Activated B cell treated with CpG ODN at 0.5 μM for 24 hours (primary cell): ENCODE measurements around the gene SFTPA2. TPM values are rescaled to one million over a fixed set of nuclear protein-coding genes. Genes with fewer than 3 reads are reported as not detected.
"Not testable (repeated sequence)": the region's sequence is repeated elsewhere in the genome, so short reads cannot be mapped to it uniquely, and the experiment has no call there.

Experiments
- ATAC-seq: fragments of 200-7000 bp; cut with Tn5 transposase; one replicate; pipeline ENCODE4 v1.10.0; 2021; ENCODE audit warnings: low read depth, mild to moderate bottlenecking, moderate library complexity
- CTCF ChIA-PET: fragments of 350-600 bp; sonication (Branson Sonifier 250); formaldehyde crosslinking; loops from one replicate; lab custom pipeline; 2021; ENCODE audit warnings: antibody characterized with exemption; lab: Charles Lee
- POLR2A ChIA-PET: fragments of 350-600 bp; sonication (Branson Sonifier 250); formaldehyde crosslinking; loops from one replicate; lab custom pipeline; 2021; ENCODE audit warnings: antibody characterized with exemption; lab: Charles Lee
- DNase-seq: peaks from one replicate; pipeline ENCODE4 v3.0.0; 2022
- H3K27ac Mint-ChIP-seq: one replicate; pipeline ENCODE4 v1.8.0; 2020; ENCODE audit warnings: mixed read lengths
- H3K27me3 Mint-ChIP-seq: one replicate; pipeline ENCODE4 v1.8.0; 2021; ENCODE audit warnings: mixed read lengths
- H3K36me3 Mint-ChIP-seq: one replicate; pipeline ENCODE4 v1.8.0; 2021; ENCODE audit warnings: low read depth, mixed read lengths
- H3K4me1 Mint-ChIP-seq: one replicate; pipeline ENCODE4 v1.8.0; 2021; ENCODE audit warnings: mixed read lengths
- H3K4me3 Mint-ChIP-seq: one replicate; pipeline ENCODE4 v1.8.0; 2020; ENCODE audit warnings: mild to moderate bottlenecking, mixed read lengths
- H3K9me3 Mint-ChIP-seq: one replicate; pipeline ENCODE4 v1.8.0; 2020; ENCODE audit warnings: mixed read lengths
- CTCF ChIP-seq: fragments of 200-600 bp; IDR thresholded peaks from one replicate; pipeline ENCODE4 v1.8.0; 2022; ENCODE audit warnings: antibody characterized with exemption, mild to moderate bottlenecking
- intact Hi-C: fragments of 100-400 bp; cut with micrococcal nuclease; formaldehyde crosslinking; loops from one replicate; pipeline ENCODE4 v1.15.1; 2024
- total RNA-seq: library from RNA; stranded (reverse); gene quantifications from 2 replicates; pipeline ENCODE4 v1.2.3, GENCODE V29; 2022

Gene SFTPA2
- total RNA-seq, 1 donor from 2014 or later: not detected

GRCh38 chr10:79586933-79587332 is 26.7 kb upstream of the SFTPA2 start:
- Mint-ChIP-seq H3K27ac (no peak overlapping the region), H3K4me1 (no peaks in the 10 kb centered on the region), H3K36me3 (no peaks in the 10 kb centered on the region), H3K4me3 (no peak overlapping the region), H3K27me3 (peaks cover 10% of the 10 kb centered on the region), H3K9me3 (peaks cover 2% of the 10 kb centered on the region)
- ChIA-PET POLR2A (no interaction called here), CTCF (interaction anchor here (1.4 kb wide), 1 partner anchor 23 kb away, joined by 3 read pairs; no protein-coding TSS in a partner anchor)
- DNase-seq (no peak), ATAC-seq (no peak)
- TF ChIP-seq CTCF: no peak
- intact Hi-C loops: no loop called here

- ChIA-PET POLR2A (no interaction called here), CTCF (interaction anchor here (1.4 kb wide), 1 partner anchor 22 kb away, joined by 3 read pairs; no protein-coding TSS in a partner anchor)
- no peak for DNase-seq
- intact Hi-C loops: no loop called here
- ATAC-seq: no peak
- Mint-ChIP-seq H3K9me3 (no peaks in the 10 kb centered on the region), H3K27me3 (peaks cover 9% of the 10 kb centered on the region), H3K4me1 (no peaks in the 10 kb centered on the region), H3K36me3 (no peaks in the 10 kb centered on the region), H3K4me3 (no peak overlapping the region), H3K27ac (no peak overlapping the region)
- no peak for TF ChIP-seq CTCF
These were observed 25.8 kb upstream of the SFTPA2 start for GRCh38 chr10:79585870-79586527.

DNA sequence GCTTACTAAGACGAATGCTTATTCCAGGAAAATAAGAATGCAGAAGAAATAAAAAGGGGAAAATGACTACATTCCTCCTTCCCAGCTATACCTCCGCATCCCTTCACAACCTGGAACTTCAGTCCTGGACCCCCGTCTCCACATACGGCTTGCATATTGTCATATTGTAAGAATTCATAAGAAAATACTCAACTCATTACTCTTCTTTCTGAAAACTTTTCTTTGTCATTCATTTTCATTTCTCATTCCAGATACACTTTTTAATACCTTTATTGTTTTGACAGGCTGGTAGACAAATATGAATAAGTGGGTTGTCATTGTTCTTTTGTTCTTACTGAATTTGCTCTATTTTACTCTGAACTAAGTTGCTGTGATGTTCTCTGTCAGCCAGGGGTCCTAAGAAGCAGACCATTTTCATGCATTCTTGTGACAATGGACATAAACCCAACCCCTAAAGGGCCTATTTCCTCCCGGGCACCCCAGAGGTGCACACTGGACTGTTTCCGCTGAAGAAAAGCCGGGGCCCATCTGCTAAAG is 23.3 kb upstream of the SFTPA2 start:
- no peak for ATAC-seq
- POLR2A ChIA-PET: no interaction called here

DNA sequence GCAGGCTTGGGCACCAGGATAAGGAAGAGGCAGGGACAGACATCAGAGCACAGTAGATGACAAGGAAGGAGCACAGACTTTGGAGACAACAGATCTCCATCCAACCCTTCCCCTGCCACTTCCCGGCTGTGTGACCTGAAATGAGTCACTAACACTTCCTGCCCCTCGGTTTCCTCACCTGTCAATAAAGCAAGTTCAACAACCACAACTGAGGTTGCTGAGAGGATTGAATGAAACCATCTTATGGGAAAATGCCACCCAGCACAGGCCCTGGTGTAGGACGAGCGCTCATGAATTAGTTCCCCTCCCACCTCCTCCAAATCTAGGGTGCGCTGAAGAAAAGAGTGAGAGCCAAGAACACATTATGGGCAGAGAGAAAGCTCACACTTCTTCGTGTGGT is 22.7 kb upstream of the SFTPA2 start:
- POLR2A ChIA-PET, intact Hi-C loops, H3K4me1 Mint-ChIP-seq, H3K4me3 Mint-ChIP-seq, H3K36me3 Mint-ChIP-seq, H3K27me3 Mint-ChIP-seq, H3K9me3 Mint-ChIP-seq, H3K27ac Mint-ChIP-seq, ATAC-seq, DNase-seq, CTCF ChIA-PET: not testable (repeated sequence)

More for the DNA sequence above, 23.3 kb upstream of the SFTPA2 start:
- no peak for TF ChIP-seq CTCF
- CTCF ChIA-PET: no interaction called here
- Mint-ChIP-seq H3K9me3 (no peaks in the 10 kb centered on the region), H3K4me3 (no peak overlapping the region), H3K36me3 (no peaks in the 10 kb centered on the region), H3K4me1 (no peaks in the 10 kb centered on the region), H3K27ac (no peak overlapping the region), H3K27me3 (peaks cover 8% of the 10 kb centered on the region)
- no peak for DNase-seq
- intact Hi-C loops: no loop called here

GRCh38 chr10:79582096-79582495 is 21.9 kb upstream of the SFTPA2 start:
- no peak overlapping the region for H3K27ac Mint-ChIP-seq
- H3K27me3 Mint-ChIP-seq: peaks cover 6% of the 10 kb centered on the region
- DNase-seq: no peak
- no peak for ATAC-seq
- ChIA-PET POLR2A (no interaction called here), CTCF (no interaction called here)
- no peak overlapping the region for H3K4me3 Mint-ChIP-seq
- no peaks in the 10 kb centered on the region for H3K36me3 Mint-ChIP-seq
- TF ChIP-seq CTCF: no peak
- no peaks in the 10 kb centered on the region for H3K9me3 Mint-ChIP-seq
- intact Hi-C loops: no loop called here
- H3K4me1 Mint-ChIP-seq: no peaks in the 10 kb centered on the region
